Mucosa of descending colon (tissue), 3 donors: ENCODE measurements around the gene CYLD. TPM values are rescaled to one million over a fixed set of nuclear protein-coding genes. Genes with fewer than 3 reads are reported as not detected.

Experiments
- ATAC-seq: fragments of 200-7000 bp; cut with Tn5 transposase; one replicate; pipeline ENCODE4 v1.9.1; 2020; ENCODE audit warnings: mild to moderate bottlenecking, moderate library complexity
- DNase-seq, 3 donors: peaks; one replicate each; pipeline ENCODE4 v3.0.0-alpha.2; 2020
- H3K36me3 ChIP-seq: fragments of 200-600 bp; one replicate; pipeline ENCODE4 v1.8.0; 2021; ENCODE audit warnings: low read depth, mild to moderate bottlenecking
- H3K4me1 ChIP-seq: fragments of 200-600 bp; one replicate; pipeline ENCODE4 v1.8.0; 2021; ENCODE audit warnings: low read depth, mild to moderate bottlenecking
- H3K4me3 ChIP-seq: fragments of 200-600 bp; one replicate; pipeline ENCODE4 v1.8.0; 2021; ENCODE audit warnings: mild to moderate bottlenecking
- H3K9me3 ChIP-seq: fragments of 200-600 bp; one replicate; pipeline ENCODE4 v1.8.0; 2021; ENCODE audit warnings: mild to moderate bottlenecking
- CTCF ChIP-seq: fragments of 200-600 bp; IDR thresholded peaks from one replicate; pipeline ENCODE4 v1.8.0; 2022; ENCODE audit warnings: antibody characterized with exemption, mild to moderate bottlenecking
- intact Hi-C, 2 donors: fragments of 100-400 bp; cut with DNase I in 1 of 2; cut with micrococcal nuclease in 1 of 2; formaldehyde crosslinking; loops; one replicate each; pipeline versions ENCODE4 v1.11.0 to v1.11.1; 2022; cut with DNase I, micrococcal nuclease
- total RNA-seq, 3 donors: library from RNA; stranded (reverse); fragmentation: NEBNext Ultra II Directional in 2 of 3; extraction: Animal tissue kit (Norgen Biotek cat#: 25700) in 2 of 3; gene quantifications; one replicate each; pipeline versions ENCODE4 v1.2.1 to v1.2.4, GENCODE V29; 2021 to 2023
- donor health status: DM: no; HTN: no; CAD: no; lungs with moderate emphysema.
- donor health status: DM: no; HTN: no; CAD: no.
- donor health status: DM: no; HTN: yes; CAD: no.

CYLD gene
- total RNA-seq, 3 donors from 2014 or later = 24.7 to 44.4 (median 35.5) TPM

DNA sequence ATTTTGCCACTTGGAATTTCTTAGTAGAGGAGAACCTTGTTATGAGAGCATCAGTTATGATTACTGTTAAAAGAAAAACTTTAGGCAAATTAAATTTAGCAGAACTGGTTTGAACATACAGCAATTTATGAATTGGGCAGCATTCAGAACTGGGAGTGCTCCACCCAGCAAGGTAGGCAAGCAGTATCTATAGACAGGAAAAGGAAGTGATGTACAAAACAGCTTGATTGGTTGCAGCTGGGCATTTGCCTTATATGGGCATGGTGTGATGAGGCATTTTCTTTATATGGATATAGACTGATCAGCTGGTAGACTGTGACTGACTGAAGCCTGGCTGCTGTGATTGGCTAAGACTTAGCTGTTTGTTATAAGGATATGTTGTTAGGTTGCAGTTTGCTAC lies 17.6 kb upstream of the CYLD start:
- Histone ChIP-seq H3K4me3 (no peak overlapping the region), H3K9me3 (no peaks in the 10 kb centered on the region), H3K36me3 (no peaks in the 10 kb centered on the region), H3K4me1 (peaks cover 8% of the 10 kb centered on the region)
- TF ChIP-seq CTCF = no peak
- DNase-seq = no peak
- intact Hi-C loops = no loop called here
- ATAC-seq = peak; percentile 60

- ATAC-seq (no peak), DNase-seq (no peak)
- no peaks in the 10 kb centered on the region for H3K9me3 ChIP-seq
- no peaks in the 10 kb centered on the region for H3K4me1 ChIP-seq
- intact Hi-C loops = no loop called here
- TF ChIP-seq CTCF = no peak
- no peak overlapping the region for H3K4me3 ChIP-seq
- H3K36me3 ChIP-seq = no peaks in the 10 kb centered on the region
These were observed 10.5 kb upstream of the CYLD start for GRCh38 chr16:50731130-50731988.

DNA sequence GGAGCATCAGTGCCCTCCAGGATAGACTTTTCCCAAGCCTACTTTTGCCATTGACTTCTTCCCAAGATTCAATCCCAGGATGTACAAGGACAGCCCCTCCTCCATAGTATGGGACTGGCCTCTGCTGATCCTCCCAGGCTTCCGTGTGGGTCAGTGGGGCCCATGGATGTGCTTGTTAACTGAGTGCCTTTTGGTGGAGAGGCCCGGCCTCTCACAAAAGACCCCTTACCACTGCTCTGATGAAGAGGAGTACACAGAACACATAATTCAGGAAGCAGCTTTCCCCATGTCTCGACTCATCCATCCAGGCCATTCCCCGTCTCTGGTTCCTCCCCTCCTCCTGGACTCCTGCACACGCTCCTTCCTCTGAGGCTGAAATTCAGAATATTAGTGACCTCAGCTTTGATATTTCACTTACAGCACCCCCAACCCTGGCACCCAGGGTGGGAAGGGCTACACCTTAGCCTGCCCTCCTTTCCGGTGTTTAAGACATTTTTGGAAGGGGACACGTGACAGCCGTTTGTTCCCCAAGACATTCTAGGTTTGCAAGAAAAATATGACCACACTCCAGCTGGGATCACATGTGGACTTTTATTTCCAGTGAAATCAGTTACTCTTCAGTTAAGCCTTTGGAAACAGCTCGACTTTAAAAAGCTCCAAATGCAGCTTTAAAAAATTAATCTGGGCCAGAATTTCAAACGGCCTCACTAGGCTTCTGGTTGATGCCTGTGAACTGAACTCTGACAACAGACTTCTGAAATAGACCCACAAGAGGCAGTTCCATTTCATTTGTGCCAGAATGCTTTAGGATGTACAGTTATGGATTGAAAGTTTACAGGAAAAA lies 9.7 kb upstream of the CYLD start:
- Histone ChIP-seq H3K9me3 (no peaks in the 10 kb centered on the region), H3K4me3 (no peak overlapping the region), H3K36me3 (no peaks in the 10 kb centered on the region), H3K4me1 (no peaks in the 10 kb centered on the region)
- no peak for ATAC-seq
- intact Hi-C loops = no loop called here
- TF ChIP-seq CTCF = no peak
- no peak for DNase-seq

DNA sequence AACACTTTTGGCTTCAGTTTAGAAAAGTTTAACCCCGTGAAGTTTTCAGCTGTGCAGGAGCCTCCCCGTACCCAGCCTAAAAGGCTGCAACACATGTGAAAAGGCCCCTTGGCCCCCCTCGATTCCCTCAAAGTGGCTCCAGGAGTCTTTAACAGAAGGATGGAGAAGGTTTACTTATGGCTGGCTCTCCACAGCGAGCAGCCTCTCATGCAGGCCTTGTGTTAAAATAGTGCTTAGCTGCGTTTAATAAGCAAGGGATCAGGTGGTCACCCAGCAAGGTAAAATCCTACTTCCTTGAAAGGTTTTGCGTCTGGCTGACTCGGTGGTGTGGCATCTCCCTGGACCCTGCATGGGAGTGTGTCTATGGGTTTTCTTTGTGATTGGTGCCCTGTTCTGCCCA lies 8.4 kb upstream of the CYLD start:
- ATAC-seq (no peak), DNase-seq (no peak)
- intact Hi-C loops = no loop called here
- Histone ChIP-seq H3K36me3 (no peaks in the 10 kb centered on the region), H3K4me3 (no peak overlapping the region), H3K4me1 (no peaks in the 10 kb centered on the region), H3K9me3 (no peaks in the 10 kb centered on the region)
- TF ChIP-seq CTCF = no peak

GRCh38 chr16:50735629-50736122 lies 6.2 kb upstream of the CYLD start:
- Histone ChIP-seq H3K4me3 (no peak overlapping the region), H3K9me3 (no peaks in the 10 kb centered on the region), H3K4me1 (no peaks in the 10 kb centered on the region), H3K36me3 (no peaks in the 10 kb centered on the region)
- intact Hi-C loops = no loop called here
- no peak for TF ChIP-seq CTCF
- DNase-seq (no peak), ATAC-seq (no peak)
